Measurements from ENCODE around the gene SHH.
"Not testable (repeated sequence)": the region's sequence is repeated elsewhere in the genome, so short reads cannot be mapped to it uniquely, and the experiment has no call there.

Gene SHH

DNA sequence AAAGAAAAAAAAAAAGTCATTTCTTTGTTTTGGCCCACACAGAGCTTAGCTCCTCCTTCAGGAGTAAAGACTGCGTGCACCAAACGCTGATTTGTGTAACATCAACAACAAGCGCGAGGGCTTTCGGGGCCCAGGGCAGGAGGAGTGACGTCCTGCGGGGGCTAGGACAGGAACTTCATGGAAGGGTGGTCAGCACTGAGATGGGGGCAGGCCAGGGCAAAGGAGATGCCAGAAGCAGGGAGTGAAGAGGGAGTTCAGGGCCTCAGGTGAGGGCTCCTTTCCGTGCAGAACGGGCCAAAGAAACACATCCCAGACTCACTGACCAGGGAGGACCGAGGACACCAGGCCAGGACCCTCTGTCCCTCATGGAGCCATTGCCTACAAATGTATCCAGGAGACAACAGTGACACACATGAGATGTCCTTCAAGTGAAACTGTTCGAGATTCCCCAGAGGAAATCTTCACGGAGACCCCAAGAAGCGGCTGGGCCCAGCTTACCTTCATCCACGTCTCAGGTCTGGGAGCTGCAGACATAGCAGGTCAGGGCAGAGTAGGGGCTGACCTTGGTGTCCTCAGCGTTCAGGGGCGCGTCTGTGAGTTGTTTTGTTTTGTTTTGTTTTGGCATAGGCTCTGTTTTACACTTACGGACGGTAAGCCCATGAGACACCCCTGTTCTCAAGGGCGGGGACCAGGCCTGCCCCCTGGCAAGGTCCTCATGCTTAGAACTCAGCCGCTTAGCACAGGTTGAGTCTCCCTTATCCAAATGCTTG is 30.4 kb upstream of the SHH start:
- DNase-seq: no peak

DNA sequence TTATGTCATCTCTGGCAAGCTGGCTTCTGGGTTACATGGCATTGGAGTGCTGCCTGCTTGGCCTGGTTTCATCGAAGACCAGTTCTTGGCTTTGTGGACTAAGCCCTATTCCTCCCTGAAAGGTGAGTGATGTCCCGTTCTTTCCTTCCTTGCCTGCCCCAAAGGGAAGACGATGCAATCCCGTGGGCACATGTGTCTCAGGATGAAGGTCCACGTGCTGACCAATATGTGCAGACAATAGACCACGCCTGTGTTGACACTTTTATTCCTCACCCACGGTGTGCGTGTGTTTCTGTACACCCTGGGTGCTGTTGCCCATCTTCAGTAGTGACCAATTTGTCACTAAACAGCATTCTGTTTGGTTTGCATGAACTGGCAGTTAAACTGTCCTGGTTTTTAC is 28.6 kb upstream of the SHH start:
- DNase-seq: no peak

DNA sequence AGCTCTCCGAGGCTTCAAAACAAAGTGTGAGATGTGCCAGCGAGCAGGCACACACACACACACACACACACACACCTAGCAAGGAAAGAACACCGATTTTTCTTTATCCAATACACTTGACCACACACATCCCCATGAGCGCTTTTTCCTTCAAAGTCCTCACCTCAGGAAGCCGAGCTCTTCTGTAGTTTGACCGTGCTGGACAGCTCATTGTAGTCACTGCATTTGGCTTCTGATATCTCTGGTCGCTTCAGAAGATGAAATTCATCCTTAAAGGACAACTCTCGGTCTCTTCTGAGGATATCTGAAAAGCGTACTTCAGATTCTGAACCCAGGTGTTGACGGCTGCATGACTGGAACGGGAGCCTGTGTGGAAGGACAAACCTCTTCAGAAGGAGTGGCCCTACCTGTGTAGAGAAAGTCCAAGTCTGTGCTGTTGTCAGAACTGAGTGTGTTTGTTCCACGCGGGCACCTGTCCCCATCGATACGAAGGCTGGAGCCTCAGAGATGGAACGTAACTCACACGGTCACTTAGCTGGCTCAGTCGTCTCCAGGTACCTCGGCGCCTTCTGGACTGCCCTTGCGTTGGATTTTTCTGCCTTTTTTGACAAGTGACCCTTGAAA is 28.1 kb upstream of the SHH start:
- DNase-seq: no peak

DNA sequence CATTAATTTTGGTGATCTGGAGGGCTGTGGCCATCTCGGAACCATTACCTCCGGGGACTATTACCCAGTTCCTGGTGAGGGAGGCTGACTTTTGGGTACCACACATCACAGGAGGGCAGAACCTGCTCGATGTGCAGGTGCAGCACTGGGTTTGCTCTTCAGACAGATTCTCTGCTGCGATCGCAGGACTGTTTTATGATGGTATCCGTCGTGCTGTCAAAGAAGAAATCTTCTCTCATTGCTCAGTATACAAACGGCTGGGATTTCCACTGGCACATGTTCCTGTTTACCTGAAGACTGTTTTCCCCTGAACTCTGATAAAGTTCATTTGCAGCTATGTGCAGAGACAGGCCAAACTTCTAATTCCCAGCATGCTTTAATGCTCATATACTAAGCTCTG is 27.2 kb upstream of the SHH start:
- no peak for DNase-seq

DNA sequence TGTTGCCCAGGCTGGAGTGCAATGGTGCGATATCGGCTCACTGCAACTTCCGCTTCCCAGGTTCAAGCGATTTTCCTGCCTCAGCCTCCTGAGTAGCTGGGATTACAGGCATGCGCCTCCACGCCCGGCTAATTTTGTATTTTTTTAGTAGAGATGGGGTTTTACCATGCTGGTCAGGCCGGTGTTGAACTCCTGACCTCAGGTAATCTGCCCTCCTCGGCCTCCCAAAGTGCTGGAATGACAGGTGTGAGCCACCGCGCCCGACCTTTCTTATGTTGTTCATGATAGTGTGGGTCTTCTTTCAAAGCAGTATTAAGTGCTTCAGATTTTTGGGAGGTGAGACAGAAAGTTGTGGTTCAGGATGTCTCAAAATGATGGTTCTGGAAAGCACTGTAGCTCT is 26.0 kb upstream of the SHH start:
- DNase-seq: not testable (repeated sequence)

DNA sequence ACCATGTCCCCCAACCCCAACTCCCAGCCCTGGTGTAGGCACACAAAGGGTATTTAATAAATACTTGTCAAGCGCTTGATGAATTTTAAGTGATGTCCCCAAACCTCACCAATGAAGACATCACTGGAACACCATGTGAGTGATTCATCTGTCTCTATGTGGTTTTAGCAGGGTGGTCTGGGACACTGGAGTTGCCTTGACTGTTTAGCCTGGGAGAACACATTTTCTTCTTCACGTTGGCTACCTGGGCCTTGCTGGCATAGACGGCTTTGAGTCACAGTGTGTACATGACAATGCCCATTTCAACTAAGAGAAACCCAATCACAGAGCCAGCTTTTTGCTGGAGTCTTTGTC is 24.8 kb upstream of the SHH start:
- DNase-seq: no peak

DNA sequence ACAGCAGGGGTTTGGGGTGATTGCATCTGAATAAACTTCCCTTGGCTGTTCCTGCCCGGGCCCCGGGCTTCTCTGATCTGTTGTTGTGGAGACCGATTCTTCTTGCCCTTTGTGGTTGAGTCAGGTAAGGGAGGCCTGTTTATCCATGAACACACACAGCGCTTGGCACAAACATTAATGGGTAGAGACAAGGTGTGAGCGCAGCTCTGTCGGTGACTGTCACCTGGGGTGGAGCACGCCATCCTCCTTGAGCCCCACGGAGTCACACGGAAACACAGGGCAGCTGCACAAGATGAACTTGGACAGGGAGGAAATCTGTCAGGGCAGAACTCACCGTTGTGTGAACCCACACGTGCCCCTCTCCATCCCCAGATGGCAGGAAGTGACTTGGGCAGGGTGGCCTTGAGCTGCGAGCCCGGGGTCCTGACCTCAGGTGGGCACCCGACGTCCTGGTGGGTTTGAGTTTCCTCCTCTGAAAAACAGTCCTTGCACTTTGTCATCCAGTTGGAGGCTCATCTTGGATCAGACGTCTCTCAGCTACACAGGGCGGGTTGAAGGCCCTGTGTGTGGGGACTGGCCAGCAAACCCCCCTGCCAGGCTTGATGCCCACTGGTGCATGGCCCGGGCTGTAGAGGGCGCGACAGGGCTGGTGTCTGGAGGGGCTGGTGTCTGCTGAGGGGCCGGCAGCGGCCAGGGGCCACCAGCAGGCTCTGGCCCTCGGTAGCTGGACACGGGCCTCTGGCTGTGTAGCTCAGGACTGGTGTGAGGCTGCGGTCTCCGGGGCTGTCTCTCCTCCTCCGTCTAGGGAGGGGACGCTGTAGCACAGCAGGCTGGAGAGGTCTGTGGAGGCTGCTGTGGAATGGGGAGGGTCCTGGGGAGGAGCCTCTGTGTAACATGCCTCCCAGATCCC is 24.2 kb upstream of the SHH start:
- DNase-seq: no peak

DNA sequence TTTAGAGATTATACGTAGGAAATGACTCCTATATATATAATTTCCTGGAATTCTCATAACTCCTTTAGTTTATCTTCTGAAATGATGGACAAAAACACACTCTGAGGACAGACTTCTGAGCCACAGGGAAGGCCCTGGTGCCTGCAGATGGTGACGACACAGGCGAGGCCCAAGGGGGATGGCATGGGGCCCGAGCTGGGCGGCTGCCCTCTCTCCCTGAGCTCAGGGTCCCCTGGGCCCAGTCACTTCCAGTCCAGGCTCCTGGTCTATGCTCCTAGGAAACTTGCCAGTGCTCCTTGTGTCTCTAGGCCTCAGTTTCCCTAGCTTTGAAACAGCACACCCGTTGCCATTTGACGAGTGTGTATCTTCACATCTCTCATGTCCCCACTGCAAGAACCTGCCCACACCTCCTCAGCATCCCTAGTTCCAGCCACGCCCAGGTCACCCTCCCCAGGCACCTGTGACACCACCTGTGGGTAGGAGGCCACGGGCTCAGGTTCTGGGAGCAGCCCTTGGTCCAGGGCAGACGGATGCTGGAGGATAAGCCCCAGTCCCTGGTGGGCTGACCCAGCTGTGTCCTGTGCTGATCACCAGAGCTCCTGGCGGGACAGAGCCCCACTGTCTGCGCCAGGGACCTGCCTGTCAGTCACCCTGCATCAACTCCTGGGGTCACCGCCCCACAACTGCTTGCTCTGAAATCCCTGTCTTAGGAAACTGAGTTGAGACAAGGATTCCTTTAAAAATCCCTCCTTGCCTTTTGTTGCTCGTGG is 23.4 kb upstream of the SHH start:
- DNase-seq: no peak

DNA sequence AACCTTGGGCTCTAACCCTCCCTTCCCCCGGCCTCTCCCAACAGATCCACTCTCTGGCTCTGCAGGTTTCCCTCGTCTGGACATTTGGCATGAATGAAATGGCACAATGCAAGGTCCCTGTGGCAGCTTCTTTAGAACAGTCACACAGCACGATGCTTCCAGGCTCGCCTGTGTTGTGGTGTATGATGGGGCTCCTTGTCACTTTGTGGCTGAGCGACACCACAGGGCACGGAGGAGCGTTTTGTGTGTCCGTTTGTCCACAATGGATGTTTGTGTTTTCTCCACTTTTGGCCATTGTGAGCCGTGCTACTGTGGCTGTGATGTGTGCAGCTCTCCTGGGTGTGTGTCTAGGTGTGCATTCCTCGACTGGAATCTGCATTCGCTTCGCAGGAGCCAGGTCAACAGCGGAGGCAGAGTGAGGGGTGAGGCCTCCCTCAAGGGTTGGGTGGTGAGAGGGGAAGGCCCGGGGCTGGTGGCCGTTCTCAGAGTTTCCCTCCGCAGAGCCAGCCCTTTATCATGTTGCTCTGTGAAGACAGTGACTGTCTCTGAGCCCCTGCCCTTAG is 22.3 kb upstream of the SHH start:
- no peak for DNase-seq

DNA sequence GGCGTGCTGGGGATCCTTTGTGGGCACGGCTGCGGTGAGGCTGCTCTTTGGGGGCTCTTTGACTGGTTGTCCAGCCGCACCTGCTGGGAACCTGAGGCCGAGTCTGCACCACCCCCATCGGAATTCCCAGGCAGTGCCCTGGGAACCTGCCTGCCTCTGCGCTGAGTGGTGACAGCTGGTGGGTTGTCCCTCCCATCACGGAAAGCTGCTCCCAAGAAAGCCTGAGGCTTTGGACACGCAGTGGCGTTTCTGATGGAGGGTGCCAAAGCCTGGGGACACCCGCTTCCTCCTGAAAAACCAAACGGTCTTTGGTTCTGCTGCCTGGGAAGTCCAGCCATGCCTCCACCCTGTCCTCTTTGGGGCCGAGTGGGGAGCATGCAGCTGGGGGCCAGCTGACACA is 21.4 kb upstream of the SHH start:
- no peak for DNase-seq

DNA sequence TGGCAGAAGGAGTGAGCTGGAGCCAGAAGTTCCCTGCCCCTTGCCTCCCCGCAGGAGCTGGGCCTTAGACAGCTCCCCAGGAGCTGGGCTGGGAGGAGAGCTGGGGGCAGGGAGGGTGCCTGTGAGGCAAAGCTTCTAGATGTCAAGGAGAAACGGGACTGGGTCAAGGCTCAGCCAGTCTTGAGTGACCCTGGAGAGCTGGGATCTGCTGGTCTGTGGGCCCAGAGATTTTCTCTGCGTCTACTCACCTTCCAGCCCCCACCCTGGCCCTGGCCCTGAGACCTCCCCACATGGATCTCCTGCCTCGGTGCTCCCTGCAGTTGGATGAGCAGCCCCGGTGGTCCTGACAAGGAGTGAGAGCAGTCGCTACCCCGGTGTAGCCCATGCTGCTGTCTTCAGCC is 20.3 kb upstream of the SHH start:
- no peak for DNase-seq

DNA sequence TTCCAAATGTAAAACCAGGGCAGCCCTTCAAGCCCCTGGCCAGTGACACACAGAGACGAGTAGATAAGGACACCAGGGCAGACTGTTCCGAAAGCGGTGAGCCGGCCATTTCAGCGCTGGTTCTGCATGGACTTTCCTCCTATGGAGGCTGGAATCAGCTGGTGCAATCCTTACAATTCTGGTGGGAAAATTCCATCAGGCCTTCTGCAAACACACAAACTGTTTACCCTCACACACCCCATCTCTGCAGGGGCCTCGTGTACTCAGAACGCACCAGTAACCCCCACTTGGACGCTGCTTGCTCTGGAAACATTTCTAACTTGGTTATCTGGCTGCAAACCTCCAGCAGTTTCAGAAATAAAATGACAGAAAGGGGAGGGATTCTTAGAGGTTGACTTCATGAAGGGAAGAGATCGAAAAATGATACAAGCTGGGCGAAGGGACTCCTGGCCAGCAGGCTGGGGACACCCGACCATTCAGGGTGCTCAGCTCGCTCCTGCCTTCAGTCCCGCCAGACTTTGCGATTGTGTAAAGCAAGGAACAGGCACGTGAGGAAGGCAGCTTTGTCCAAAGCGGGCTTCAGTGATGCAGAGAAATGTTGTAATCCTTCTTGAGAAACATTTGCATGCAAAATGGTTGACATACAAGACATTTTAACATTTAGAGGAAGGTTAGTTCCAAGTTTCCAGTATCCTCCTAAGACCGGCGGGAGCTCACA is 19.7 kb upstream of the SHH start:
- no peak for DNase-seq

DNA sequence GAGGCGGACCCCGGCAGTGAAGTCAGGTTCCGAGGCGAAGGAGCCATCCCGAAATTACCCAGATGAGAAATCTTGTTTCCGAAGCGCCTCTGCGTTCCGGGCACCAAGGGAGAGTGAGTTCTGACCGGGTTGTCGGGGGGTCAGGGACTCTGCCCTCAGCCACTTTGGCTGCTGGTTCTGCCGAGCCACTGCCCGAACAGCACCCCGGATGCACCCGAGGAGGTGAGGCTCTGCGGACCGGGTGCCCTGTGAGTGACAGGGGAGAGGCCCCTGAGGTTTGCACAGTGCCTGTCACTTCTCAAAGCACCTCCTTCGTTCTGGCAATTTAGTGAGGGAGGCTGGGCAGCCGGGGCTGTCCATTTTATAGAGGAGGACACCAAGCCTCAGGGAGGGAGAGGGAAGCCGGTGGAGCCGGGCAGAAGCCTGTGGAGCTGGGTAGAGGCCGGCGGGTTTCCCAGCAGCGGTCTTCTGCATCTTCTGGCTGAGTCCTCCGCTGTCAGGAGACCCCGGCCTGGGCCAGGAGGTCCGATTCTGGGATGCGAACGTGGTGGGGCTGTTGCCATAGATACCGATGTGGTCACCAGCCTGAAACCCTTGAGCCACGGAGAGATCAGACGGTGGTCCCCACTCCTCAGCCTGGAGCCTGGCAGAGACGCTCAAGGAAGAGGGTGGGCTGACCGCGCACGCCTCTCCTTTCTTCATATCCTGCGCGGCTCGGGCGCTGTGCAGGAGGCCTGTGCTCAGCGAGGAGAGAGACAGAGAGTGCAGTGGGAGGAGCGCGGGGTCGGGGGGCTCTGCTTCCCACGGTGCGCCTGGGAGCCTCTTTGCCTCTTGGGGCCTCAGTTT is 18.9 kb upstream of the SHH start:
- no peak for DNase-seq

DNA sequence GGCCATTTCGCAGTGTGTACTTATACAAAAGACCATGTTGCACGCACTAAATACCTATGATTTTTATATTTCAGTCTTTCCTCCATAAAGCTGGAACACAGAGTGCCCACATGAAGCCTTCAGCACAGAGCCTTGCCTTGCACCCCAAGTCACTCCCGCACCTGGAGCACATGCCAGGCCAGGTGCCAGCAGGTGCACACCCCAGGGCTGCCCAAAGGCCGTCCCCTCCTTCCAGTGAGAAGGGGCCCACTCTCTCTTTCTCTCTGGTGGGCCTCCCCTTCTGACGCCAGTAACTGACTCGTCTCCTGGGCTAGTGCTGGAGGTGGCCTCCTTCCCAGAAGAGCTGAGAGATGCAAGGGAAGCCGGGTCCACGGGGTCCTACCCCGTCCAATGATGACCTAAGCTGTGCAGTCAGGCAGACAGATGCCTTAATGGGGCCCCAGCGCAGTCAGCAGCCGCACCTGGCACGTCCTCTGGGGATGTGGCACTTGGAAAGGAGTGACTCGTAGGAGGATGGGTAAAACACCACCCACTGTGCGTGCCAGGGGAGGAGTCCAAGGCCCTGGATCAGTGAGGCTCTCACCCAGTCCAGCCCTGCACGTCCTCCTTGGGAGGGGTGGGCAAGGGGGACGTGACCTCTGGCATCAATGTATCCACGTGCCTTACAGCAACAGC is 17.7 kb upstream of the SHH start:
- no peak for DNase-seq

DNA sequence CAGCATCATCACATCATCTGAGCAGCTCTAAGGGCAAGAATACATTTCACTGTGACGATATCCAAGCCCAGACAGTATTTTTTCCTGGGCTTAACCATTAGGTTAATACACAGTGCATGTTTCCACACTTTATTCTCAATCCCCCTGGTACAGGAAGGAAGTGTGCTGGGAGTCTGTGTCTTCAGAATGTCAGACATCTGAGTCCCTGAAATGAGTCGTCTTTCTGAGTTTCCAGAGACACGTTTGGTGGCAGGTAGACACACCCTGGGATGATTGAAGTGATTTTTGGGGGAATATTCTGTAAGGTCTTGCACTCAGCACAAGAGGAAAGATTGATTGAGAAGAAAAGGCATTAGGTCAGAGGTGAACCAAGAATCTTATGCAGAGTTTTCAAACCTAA is 13.1 kb upstream of the SHH start:
- DNase-seq: no peak

DNA sequence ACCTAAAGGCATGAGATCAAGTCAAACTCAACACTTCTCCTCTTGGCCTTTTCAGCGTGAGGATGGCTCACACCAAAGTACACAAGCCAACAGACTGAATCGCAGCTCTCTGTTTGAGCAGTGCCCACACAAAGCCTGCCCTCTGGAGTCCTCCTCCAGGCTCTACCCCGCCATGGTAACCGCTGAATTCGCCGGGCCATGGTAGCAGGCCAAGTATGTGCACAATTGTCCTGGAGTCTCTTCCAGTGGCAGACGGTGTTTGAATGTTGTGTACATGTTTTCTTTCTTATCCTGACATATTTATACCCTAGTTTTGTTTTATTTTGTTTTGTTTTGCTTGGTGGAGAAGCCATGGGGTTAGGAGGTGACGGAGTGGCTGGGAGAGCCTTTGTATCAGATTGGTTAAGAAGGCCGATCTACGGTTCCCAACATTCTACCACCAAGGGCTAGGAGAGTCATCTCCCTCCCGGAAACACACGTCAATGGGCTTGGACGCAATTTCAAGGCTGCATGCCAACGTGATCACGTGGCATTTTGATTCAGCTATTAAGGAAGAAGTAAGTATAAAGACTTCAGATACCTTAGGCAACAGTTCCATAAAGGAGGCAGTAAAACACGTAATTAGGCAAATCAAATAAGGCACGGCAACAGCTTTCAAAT is 12.1 kb upstream of the SHH start:
- no peak for DNase-seq

DNA sequence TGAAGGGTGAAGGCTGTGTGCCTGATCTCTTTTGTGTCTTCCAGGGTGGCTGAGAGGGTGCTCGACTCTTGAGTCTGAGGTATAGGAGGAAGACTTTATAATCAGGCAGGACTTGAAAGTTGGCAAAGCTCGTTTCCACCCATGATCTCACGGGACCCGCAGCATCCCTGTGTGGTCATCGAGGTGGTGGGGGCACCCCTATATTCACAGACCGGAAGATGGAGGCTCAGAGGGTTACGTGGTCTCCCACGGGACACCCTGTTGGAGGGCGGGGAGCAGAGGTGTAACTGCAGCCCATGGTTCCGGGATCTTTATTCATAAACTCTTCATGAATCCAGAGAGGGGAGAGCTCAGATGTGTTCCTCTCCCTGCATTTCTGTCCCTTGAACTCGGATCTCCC is 9.6 kb upstream of the SHH start:
- DNase-seq: no peak

DNA sequence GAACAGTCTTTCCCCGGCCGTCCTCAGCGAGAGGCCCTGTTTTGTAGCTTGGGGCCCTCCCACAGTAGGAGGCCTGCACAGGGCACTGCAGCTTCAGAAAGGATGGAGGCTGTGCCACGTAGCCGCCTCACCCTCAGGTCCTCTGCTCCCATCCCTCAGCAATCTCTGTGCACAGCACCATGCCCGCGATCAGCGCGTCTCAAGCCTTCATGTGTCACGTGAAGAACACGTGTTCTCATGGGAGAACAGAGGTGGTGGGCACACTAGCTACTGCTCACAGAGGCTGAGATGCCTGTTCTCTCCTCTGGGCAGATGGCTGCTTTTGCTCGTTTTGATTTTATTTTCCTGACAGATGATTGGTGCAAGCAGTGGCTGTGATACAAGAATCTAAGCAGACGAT is 8.5 kb upstream of the SHH start:
- DNase-seq: no peak

DNA sequence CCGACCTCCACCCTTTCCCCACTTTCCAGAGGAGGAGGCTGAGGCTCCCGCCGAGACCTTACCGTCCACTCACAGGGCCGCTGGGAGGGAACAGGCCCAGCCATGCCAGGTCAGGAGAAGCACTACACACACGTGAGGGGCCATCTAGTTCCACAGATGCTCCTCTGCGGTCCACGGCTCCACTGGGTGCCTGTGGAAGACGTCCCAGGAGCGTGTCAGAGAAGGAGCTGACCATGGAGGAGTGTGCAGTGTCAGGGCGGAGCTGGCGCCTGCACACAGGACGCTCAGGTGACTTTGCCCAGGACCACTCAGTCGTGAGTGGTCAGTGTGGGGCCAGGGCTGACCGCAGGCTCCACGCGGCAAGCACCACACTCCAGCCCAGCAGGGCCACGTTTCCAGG is 8.0 kb upstream of the SHH start:
- no peak for DNase-seq

DNA sequence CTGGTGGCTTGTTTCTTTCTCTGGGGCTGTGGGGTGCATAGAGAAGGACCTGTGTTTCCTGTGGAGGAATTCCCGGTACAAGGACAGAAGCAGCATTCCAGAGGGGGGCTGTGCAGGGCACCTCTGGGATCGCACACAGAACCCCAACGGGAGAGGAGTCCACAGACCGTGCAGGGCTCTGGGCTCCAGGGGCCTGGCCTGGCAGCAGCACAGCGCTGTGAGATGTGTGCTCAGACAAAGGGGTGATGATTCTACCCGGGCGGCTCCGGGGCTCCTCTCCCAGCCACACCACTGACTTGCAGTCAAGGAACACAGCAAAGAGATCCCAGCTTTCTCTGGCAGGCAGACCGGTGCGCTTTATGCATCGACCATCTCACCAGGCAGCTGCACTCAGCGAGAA is 6.9 kb upstream of the SHH start:
- no peak for DNase-seq
